Measurements from ENCODE around the gene MUC3A.

- TF ChIP-seq POLR2A (IDR thresholded peaks at IDR 0.05; ENCODE audit: low read depth, low read length) (no peak), FOS (IDR thresholded peaks at IDR 0.05; ENCODE audit: low read depth, low read length) (no peak), CTCF (conservative IDR thresholded peaks at IDR 0.05; ENCODE audit: low read depth, low read length) (no peak), RFX5 (IDR thresholded peaks at IDR 0.05; ENCODE audit: low read depth, low read length) (no peak), RAD21 (IDR thresholded peaks at IDR 0.05; ENCODE audit: low read length) (no peak), BHLHE40 (IDR thresholded peaks at IDR 0.05; ENCODE audit: low read depth, low read length) (no peak), CEBPB (IDR thresholded peaks at IDR 0.05; ENCODE audit: low read depth, low read length) (no peak), MAZ (IDR thresholded peaks at IDR 0.05; ENCODE audit: borderline replicate concordance, low read depth, low read length) (no peak), MAFK (IDR thresholded peaks at IDR 0.05; ENCODE audit: low read depth, low read length) (no peak), MXI1 (IDR thresholded peaks at IDR 0.05; ENCODE audit: borderline replicate concordance, low read depth, low read length) (no peak), SMC3 (IDR thresholded peaks at IDR 0.05; ENCODE audit: low read depth, low read length) (no peak)
- TF ChIP-seq, protein P1, sequence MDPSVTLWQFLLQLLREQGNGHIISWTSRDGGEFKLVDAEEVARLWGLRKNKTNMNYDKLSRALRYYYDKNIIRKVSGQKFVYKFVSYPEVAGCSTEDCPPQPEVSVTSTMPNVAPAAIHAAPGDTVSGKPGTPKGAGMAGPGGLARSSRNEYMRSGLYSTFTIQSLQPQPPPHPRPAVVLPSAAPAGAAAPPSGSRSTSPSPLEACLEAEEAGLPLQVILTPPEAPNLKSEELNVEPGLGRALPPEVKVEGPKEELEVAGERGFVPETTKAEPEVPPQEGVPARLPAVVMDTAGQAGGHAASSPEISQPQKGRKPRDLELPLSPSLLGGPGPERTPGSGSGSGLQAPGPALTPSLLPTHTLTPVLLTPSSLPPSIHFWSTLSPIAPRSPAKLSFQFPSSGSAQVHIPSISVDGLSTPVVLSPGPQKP (IDR thresholded peaks at IDR 0.05; ENCODE audit: borderline replicate concordance, low read depth, low read length) = no peak
- TF ChIP-seq, protein P2, sequence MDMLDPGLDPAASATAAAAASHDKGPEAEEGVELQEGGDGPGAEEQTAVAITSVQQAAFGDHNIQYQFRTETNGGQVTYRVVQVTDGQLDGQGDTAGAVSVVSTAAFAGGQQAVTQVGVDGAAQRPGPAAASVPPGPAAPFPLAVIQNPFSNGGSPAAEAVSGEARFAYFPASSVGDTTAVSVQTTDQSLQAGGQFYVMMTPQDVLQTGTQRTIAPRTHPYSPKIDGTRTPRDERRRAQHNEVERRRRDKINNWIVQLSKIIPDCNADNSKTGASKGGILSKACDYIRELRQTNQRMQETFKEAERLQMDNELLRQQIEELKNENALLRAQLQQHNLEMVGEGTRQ (IDR thresholded peaks at IDR 0.05; ENCODE audit: low read depth, low read length) = no peak
Observed at GRCh38 chr7:100978300-100978699, 29.0 kb downstream of the MUC3A start.
